NCI-H2029 (cell line): Measurements from ENCODE around the gene AGK.

ENCODE experiments used
- DNase-seq: peaks from one replicate; lab custom pipeline; 2025; lab: John Stamatoyannopoulos, UW

The AGK gene

GRCh38 chr7:141704741-141705140, 153.5 kb downstream of the AGK start:
- no peak for DNase-seq
